Erythroblast (primary cell): ENCODE data around the gene DYNLL1.

Experiments
- GATA1 ChIP-seq: IDR thresholded peaks from 2 replicates; pipeline ENCODE4 v1.6.1; 2011; ENCODE audit warnings: low read depth, mild to moderate bottlenecking, control low read depth, low read length, moderate library complexity
- POLR2A ChIP-seq: IDR thresholded peaks from 2 replicates; pipeline ENCODE4 v1.6.1; 2011; ENCODE audit warnings: mild to moderate bottlenecking, low read length

DNA sequence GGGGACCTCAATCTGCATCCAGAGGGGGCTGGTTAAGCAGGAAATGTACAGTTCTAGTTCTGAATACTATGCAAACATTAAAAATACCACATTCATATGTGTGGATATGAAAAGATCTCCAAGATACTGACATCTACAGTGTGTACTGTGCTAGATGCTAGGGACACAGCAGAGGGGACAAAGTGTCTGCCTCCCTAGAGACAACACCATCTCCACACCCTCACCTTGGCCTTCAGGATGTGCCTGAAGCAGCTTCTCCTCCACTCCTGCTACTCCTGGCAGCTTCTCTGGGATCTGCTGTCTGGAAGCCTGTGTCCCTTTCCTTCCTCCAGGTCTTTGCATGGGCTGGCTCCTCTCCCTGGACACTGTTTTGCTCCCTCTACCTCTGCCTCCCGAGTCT is 15.7 kb upstream of the DYNLL1 start:
- TF ChIP-seq POLR2A (no peak), GATA1 (no peak)
